Epithelial cell of esophagus (primary cell): ENCODE data around the gene DCST2.

Experiments
- DNase-seq: peaks from one replicate; pipeline ENCODE4 v3.0.0; 2010; ENCODE audit warnings: low read depth
- H3K4me3 ChIP-seq: 2 replicates; pipeline ENCODE4 v1.5.1; 2011; ENCODE audit warnings: mild to moderate bottlenecking, low read length, control low read depth
- TF ChIP-seq, protein P1 (sequence below): IDR thresholded peaks from 2 replicates; pipeline ENCODE4 v1.5.1; 2011; ENCODE audit warnings: low read depth, mild to moderate bottlenecking, low read length, control low read depth, inconsistent platforms; ENCODE audit not compliant: insufficient read depth; ENCODE audit errors: missing control alignments

Gene DCST2

DNA sequence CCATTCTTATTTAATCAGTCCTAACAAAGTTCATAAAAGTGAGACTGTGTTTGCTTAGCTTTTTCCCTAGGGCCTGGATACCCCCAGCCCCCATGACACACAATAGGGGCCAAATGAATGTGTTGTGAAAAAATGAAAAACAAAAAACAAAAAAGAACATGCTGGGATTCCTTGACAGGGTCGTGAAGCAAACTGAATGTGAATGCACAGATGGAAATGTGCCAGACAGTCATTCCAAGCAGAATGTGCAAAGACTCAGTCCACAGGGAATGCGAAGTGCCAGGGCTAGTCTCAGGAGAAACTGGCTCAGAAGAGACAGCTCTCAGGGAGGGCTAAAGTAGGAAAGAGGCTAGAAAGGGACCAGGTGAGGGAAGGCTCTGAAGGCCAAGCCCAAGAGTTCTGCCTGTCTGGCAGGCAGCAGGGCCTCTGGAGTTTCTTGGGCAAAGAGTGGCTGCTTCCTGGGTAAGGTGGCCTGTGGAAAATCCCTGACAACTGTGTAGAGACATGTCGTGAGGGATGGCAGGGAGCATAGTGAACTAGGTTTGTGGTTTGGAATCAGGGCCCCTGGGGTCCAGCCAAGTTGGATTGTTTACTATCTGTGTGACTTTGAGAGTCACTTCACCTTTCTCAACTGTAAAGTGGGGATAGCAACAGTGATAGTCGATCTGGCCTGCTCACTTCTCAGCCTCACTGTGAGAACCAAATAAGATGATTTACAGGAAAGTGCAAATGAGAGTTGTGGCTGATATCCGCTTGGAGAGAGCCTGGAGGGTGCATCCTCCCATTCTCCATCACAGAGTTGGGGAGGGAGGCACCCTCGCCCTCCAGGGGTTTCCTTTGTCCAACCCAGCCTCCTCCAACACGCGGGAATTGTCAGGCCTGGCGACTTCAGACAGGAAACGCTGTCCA is 16.3 kb upstream of the DCST2 start:
- peak overlapping the region; percentile 65 for H3K4me3 ChIP-seq
- TF ChIP-seq, protein P1, sequence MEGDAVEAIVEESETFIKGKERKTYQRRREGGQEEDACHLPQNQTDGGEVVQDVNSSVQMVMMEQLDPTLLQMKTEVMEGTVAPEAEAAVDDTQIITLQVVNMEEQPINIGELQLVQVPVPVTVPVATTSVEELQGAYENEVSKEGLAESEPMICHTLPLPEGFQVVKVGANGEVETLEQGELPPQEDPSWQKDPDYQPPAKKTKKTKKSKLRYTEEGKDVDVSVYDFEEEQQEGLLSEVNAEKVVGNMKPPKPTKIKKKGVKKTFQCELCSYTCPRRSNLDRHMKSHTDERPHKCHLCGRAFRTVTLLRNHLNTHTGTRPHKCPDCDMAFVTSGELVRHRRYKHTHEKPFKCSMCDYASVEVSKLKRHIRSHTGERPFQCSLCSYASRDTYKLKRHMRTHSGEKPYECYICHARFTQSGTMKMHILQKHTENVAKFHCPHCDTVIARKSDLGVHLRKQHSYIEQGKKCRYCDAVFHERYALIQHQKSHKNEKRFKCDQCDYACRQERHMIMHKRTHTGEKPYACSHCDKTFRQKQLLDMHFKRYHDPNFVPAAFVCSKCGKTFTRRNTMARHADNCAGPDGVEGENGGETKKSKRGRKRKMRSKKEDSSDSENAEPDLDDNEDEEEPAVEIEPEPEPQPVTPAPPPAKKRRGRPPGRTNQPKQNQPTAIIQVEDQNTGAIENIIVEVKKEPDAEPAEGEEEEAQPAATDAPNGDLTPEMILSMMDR, result no peak
- DNase-seq, result peak; percentile 56

DNA sequence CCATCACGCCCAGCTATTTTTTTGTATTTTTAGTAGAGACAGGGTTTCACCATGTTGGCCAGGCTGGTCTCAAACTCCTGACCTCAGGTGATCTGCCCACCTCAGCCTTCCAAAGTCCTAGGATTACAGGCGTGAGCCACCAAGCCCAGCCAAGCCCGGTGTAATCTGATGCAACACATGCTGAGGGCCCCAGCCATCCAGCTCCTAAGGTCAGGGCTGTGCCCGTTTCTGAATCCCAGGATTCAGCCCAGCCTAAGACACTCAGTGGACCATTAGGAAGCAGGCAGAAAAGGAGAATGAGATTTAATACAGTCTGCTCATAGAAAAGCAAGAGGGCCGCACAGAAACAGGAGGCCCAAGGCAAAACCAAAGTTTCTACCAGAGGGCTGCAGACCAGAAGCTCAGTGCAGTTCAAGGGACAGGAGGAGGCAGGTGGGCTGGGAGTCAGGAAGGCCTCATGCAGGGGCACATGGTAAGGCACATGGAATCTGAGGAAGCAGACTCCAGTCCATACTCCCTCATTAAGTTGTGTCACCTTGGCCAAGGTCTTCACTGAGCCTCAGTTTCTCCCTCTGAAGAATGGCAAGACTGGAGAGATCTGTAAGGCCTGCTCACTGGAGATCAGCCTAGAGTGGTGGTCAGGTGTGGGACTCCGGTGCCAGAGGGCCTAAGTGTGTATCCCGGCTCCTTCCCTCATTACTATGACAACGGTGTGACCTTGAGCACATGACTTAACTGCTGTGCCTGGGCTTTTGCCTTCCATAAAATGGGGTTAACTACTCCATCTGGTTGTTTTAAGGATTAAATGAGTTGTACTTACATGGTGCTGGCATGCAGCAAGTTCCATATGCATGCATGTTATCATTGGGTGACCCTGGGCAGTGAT is 15.1 kb upstream of the DCST2 start:
- TF ChIP-seq, protein P1, result no peak
- no peak overlapping the region for H3K4me3 ChIP-seq
- DNase-seq, result no peak

GRCh38 chr1:155044812-155045657 is 11.5 kb upstream of the DCST2 start:
- peak; percentile 68 for DNase-seq
- no peak overlapping the region for H3K4me3 ChIP-seq
- TF ChIP-seq, protein P1, result peak; percentile 69

GRCh38 chr1:155044365-155044764 is 10.8 kb upstream of the DCST2 start:
- no peak overlapping the region for H3K4me3 ChIP-seq
- DNase-seq, result no peak
- TF ChIP-seq, protein P1, result no peak

DNA sequence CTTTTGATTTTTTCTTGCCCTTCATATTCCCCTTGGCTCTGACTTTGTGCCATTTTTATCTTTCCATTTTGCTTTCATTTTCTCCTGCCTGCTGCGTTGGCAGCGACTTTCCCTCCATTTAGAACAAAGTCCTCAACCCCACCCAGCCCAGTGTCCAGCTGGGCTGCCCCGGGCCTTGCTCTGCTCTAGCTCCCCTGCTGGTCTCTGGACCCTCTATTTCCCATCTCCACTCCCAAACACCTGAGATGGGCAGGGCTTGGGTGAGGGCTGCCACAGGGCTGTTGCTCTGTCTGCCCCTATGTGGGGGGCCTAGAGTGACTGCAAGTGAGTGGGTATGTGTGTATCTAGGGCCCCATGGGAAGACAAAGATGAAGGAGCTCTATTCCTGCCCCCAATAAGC is 10.2 kb upstream of the DCST2 start:
- H3K4me3 ChIP-seq, result no peak overlapping the region
- DNase-seq, result no peak
- TF ChIP-seq, protein P1, result no peak

DNA sequence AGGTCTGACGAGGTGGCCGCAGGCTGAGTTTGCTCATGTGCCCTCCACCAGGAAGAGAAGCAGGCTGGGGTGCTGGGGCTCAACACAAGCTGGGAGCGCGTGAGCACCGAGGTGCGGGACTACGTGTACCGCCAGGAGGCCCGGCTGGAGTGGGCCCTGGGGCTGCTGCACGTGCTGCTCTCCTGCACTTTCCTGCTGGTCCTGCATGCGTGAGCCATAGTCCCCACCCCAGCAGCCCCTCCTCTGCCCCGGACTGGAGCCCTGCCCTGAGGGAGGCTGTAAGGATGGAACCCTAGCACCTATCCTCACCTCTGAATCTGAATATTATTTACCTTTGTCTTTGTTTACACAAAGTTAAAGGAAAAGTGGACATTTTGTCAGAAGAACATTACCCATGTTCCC is 9.7 kb upstream of the DCST2 start:
- DNase-seq, result no peak
- TF ChIP-seq, protein P1, result no peak

More for the DNA sequence above, 9.7 kb upstream of the DCST2 start:
- H3K4me3 ChIP-seq, result no peak overlapping the region
